Ascending aorta (tissue), 2 donors: ENCODE data around the gene CMIP. TPM values are rescaled to one million over a fixed set of nuclear protein-coding genes. Genes with fewer than 3 reads are reported as not detected.

Source experiments
- DNase-seq, 2 donors: peaks; one replicate each; pipeline ENCODE4 v3.0.0-alpha.2; 2019; ENCODE audit warnings: low spot score in 2 of 2
- H3K27ac ChIP-seq, 2 donors: fragments of 200-600 bp; sonication (generic); one replicate each; pipeline ENCODE4 v1.5.1; 2016 to 2017; ENCODE audit warnings: mild to moderate bottlenecking in 1 of 2
- H3K27me3 ChIP-seq: fragments of 200-600 bp; sonication (generic); one replicate; pipeline ENCODE4 v1.5.1; 2017
- H3K36me3 ChIP-seq, 2 donors: fragments of 200-600 bp; sonication (generic); one replicate each; pipeline ENCODE4 v1.5.1; 2016
- H3K4me1 ChIP-seq, 2 donors: fragments of 200-600 bp; sonication (generic); one replicate each; pipeline ENCODE4 v1.5.1; 2016 to 2017; ENCODE audit warnings: mild to moderate bottlenecking in 1 of 2
- H3K4me3 ChIP-seq, 2 donors: fragments of 200-600 bp; sonication (generic); one replicate each; pipeline ENCODE4 v1.5.1; 2016 to 2017; ENCODE audit warnings: mild to moderate bottlenecking in 1 of 2
- H3K9me3 ChIP-seq, 2 donors: fragments of 200-600 bp; sonication (generic); one replicate each; pipeline ENCODE4 v1.5.1; 2016
- CTCF ChIP-seq, 3 experiments: fragments of 200-600 bp in 2 of 3; fragments of 450-650 bp in 1 of 3; sonication (generic) in 2 of 3; IDR thresholded peaks; one replicate each; pipeline ENCODE4 v1.5.1; 2016 to 2019; ENCODE audit warnings: antibody characterized with exemption in 3 of 3, mild to moderate bottlenecking in 1 of 3, moderate library complexity in 1 of 3
- intact Hi-C: fragments of 100-400 bp; cut with DNase I; formaldehyde crosslinking; loops from one replicate; pipeline ENCODE4 v1.15.1; 2023
- total RNA-seq: library from RNA; depleted of rRNA; stranded (reverse); fragments of >200 nt; gene quantifications from one replicate; pipeline ENCODE4 v1.1.0, GENCODE V29; 2016

The CMIP gene
- total RNA-seq, 1 donor from 2014 or later = 110 TPM

DNA sequence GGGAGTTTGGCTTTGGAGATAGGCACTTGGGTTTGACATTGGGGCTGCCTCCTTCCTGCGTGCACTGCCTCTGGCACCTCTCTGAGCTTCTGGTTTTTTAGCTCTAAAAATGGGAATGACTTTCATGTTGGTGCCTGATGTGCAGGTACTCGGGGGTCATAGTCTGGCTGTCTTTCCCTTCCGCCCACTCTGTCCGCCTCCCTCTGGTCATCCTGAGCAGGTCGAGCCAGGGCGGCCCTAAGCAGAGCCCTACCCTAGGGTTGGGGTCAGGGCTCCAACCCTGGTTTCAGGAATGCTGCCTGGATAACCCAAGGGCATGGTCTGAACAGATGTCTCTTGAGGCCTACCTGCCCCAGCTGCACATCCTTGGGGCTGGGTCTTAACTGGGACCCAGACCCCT is 64.8 kb downstream of the CMIP start:
- H3K4me3 ChIP-seq = no peak overlapping the region
- TF ChIP-seq CTCF (IDR thresholded peaks at IDR 0.05) = no peak
- DNase-seq = no peak
- no peak overlapping the region for H3K27ac ChIP-seq
- no peaks in the 10 kb centered on the region for H3K27me3 ChIP-seq
- intact Hi-C loops = no loop called here
- peaks cover 0 to 2% of the 10 kb centered on the region in 2 donors for H3K4me1 ChIP-seq
- H3K36me3 ChIP-seq = no peaks in the 10 kb centered on the region
- H3K9me3 ChIP-seq = no peaks in the 10 kb centered on the region

DNA sequence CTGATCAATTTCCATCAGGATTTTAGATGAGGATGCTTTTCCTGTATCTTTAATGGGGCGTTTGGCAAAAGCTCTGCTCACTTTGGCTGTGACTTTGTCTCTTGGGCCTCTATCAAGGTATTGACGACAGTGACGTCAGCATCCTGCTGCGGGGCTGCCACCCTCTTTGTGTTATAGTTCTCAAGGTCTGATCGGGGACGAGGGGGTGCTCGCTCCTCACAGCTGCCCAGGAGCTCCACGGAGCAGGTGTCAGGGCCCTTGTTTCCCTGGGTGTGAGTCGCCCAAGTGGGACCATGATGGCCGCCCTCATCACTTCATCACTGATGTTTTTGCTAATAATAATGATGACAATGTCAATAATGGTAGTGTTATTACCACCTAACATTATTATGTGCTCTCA is 65.4 kb downstream of the CMIP start:
- H3K27me3 ChIP-seq = no peaks in the 10 kb centered on the region
- H3K4me1 ChIP-seq = peaks cover 0 to 2% of the 10 kb centered on the region in 2 donors
- no peaks in the 10 kb centered on the region for H3K36me3 ChIP-seq
- no peak overlapping the region for H3K27ac ChIP-seq
- H3K4me3 ChIP-seq = no peak overlapping the region
- intact Hi-C loops = no loop called here
- TF ChIP-seq CTCF (IDR thresholded peaks at IDR 0.05) = no peak
- H3K9me3 ChIP-seq = no peaks in the 10 kb centered on the region
- DNase-seq = no peak

GRCh38 chr16:81511371-81511770 is 66.8 kb downstream of the CMIP start:
- intact Hi-C loops = no loop called here
- Histone ChIP-seq H3K4me3 (no peak overlapping the region), H3K27me3 (no peaks in the 10 kb centered on the region), H3K9me3 (no peaks in the 10 kb centered on the region), H3K36me3 (no peaks in the 10 kb centered on the region), H3K4me1 (peaks cover 0 to 2% of the 10 kb centered on the region in 2 donors), H3K27ac (no peak overlapping the region)
- TF ChIP-seq CTCF (IDR thresholded peaks at IDR 0.05) = no peak
- no peak for DNase-seq

- no peaks in the 10 kb centered on the region for H3K36me3 ChIP-seq
- intact Hi-C loops = no loop called here
- no peak for TF ChIP-seq CTCF (IDR thresholded peaks at IDR 0.05)
- no peak for DNase-seq
- peaks cover 0 to 2% of the 10 kb centered on the region in 2 donors for H3K4me1 ChIP-seq
- no peak overlapping the region for H3K27ac ChIP-seq
- H3K27me3 ChIP-seq = no peaks in the 10 kb centered on the region
- H3K9me3 ChIP-seq = no peaks in the 10 kb centered on the region
- H3K4me3 ChIP-seq = no peak overlapping the region
Observed at GRCh38 chr16:81513204-81514040, 68.8 kb downstream of the CMIP start.

- no peaks in the 10 kb centered on the region for H3K36me3 ChIP-seq
- peaks cover 0 to 2% of the 10 kb centered on the region in 2 donors for H3K4me1 ChIP-seq
- no peak for TF ChIP-seq CTCF (IDR thresholded peaks at IDR 0.05)
- intact Hi-C loops = no loop called here
- no peaks in the 10 kb centered on the region for H3K9me3 ChIP-seq
- DNase-seq = no peak
- H3K27ac ChIP-seq = no peak overlapping the region
- H3K4me3 ChIP-seq = no peak overlapping the region
- H3K27me3 ChIP-seq = no peaks in the 10 kb centered on the region
Observed at GRCh38 chr16:81514041-81514559, 69.5 kb downstream of the CMIP start.
